Astrocyte of the cerebellum (primary cell): Measurements from ENCODE around the gene DDX4.

ENCODE experiments used
- DNase-seq: peaks from one replicate; pipeline ENCODE4 v3.0.0-alpha.2; 2011; ENCODE audit warnings: low read depth
- H3K4me3 ChIP-seq: 2 replicates; pipeline ENCODE4 v1.5.1; 2011; ENCODE audit warnings: mild to moderate bottlenecking, low read depth, low read length, moderate library complexity
- CTCF ChIP-seq: IDR thresholded peaks from 2 replicates; pipeline ENCODE4 v1.5.1; 2012; ENCODE audit warnings: low read length, low read depth, moderate library complexity, mild to moderate bottlenecking; ENCODE audit errors: missing control alignments
- in situ Hi-C: cut with HindIII; loops from 2 replicates; pipeline ENCODE4 v1.10.0; 2017; ENCODE audit warnings: low sequenced_read_pairs

DDX4 gene

GRCh38 chr5:55853041-55853670 lies 115.3 kb downstream of the DDX4 start:
- no peak overlapping the region for H3K4me3 ChIP-seq
- DNase-seq: no peak
- TF ChIP-seq CTCF: no peak
- in situ Hi-C loops: no loop called here

- in situ Hi-C loops: no loop called here
- no peak overlapping the region for H3K4me3 ChIP-seq
- no peak for DNase-seq
- no peak for TF ChIP-seq CTCF
These were observed 116.0 kb downstream of the DDX4 start for GRCh38 chr5:55853818-55854217.

- no peak overlapping the region for H3K4me3 ChIP-seq
- no peak for DNase-seq
- in situ Hi-C loops: no loop called here
- no peak for TF ChIP-seq CTCF
These were observed 117.6 kb downstream of the DDX4 start for GRCh38 chr5:55855509-55855908.

GRCh38 chr5:55856516-55857246 lies 118.8 kb downstream of the DDX4 start:
- in situ Hi-C loops: no loop called here
- H3K4me3 ChIP-seq: no peak overlapping the region
- DNase-seq: no peak
- TF ChIP-seq CTCF: no peak

- no peak for TF ChIP-seq CTCF
- in situ Hi-C loops: no loop called here
- no peak overlapping the region for H3K4me3 ChIP-seq
- no peak for DNase-seq
These were observed 119.4 kb downstream of the DDX4 start for GRCh38 chr5:55857247-55857640.

GRCh38 chr5:55858104-55858503 lies 120.2 kb downstream of the DDX4 start:
- no peak for TF ChIP-seq CTCF
- in situ Hi-C loops: no loop called here
- no peak for DNase-seq

More at GRCh38 chr5:55858104-55858503, 120.2 kb downstream of the DDX4 start:
- H3K4me3 ChIP-seq: no peak overlapping the region
